ENCODE measurements around the gene VANGL2. TPM values are rescaled to one million over a fixed set of nuclear protein-coding genes. Genes with fewer than 3 reads are reported as not detected.

The VANGL2 gene
- total and polyA plus RNA-seq, 2 of the 4 experiments (the other 2 are of a cell fraction) = 0.36 to 3.6 TPM

DNA sequence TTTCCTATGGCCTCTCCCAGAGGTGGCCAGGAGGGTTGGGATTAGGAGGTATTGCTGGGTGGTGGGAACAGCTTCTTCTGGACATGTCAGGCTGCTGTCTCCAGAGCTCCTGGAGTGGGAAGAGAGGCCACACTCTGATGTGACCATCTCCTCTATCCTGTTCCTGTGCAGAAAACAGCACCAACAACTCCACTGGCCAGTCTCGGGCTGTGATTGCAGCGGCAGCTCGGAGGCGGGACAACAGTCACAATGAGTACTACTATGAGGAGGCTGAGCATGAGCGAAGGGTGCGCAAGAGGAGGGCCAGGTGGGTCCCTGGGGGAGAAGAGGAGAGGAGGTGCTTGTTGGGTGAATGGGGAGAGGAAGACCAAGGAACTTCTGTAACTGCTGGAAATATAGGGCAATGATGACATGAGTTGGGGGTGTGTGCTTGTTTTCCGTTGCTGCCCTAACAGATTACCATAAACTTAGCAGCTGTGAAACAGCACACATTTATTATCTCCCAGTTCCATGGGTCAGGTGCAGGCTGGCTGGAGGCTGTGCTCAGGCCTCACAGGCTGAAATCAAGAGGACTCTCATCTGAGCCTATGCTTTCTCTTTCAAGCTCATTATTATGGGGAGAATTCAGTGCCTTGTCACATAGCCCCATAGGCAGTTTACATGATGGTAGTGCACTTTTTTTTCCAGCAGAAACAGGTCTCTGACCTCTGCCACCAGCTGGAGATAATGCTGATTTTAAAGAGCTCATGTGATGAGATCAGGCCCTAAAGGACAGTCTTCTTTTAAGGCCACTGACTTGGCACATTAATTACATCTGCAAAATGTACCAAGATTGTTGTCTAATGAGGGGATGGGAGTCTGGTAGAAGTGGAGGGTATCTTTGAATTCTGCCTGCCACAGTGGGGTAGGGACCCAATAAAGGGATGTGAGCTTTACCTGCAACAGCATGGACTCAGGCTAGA lies 20.8 kb downstream of the VANGL2 start (continued):
- no peak for TF ChIP-seq MXI1 (IDR thresholded peaks at IDR 0.05; ENCODE audit: borderline replicate concordance, low read depth, low read length)

DNA sequence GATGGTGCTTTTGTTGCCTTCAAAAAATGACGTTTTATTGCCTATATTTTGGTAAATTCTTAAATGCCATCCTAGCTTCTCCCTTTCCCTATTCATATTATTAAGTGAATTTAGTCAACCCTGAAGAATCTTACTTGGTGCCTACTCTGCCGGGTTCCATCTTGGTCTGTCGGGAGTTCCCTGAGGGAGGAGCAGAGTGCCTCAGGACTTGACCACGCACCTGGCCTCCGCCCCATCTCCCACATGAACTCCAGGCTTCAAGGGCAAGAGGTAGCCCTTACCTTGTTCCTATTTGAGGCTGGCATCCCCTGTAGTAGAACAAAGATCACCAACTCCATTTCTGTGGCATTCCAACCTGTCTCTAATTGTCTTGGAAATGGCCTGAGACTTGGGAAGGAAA lies 21.5 kb downstream of the VANGL2 start:
- intact Hi-C loops (cut with micrococcal nuclease) (no loop called here), in situ Hi-C loops (cut with MboI; ENCODE audit: low sequenced_read_pairs) (no loop called here), dilution Hi-C loops (cut with HindIII; ENCODE audit: low sequenced_read_pairs, unreplicated experiment) (no loop called here)
- WGBS, 2 experiments (ENCODE audit: extremely low coverage in 2 of 2, insufficient read length in 1 of 2) = 87% methylated on average over 2 of the region's 5 CpGs; no CpG with 5 or more reads in 1 of the 2 experiments
- Histone ChIP-seq H3K56ac (ENCODE audit: extremely low read depth, insufficient read depth, low read length) (no peak overlapping the region), H4K8ac (ENCODE audit: low read depth in 2 of 2, low read length in 2 of 2) (no peak overlapping the region), H3K14ac (replicated peaks; ENCODE audit: low read depth, low read length) (no peak overlapping the region), H3K36me3 (ENCODE audit: control insufficient read depth, insufficient read depth, low read length) (peaks cover 8% of the 10 kb centered on the region; the same call in 1 of the 2 replicates), H2AK9ac (replicated peaks; ENCODE audit: low read depth, low read length, poor library complexity) (no peak overlapping the region), H3K18ac (ENCODE audit: low read depth, low read length) (no peak overlapping the region), H3K4me3 (ENCODE audit: insufficient read depth, low read depth, low read length) (no peak overlapping the region), H2BK20ac (ENCODE audit: low read depth, low read length) (no peak overlapping the region), H2BK5ac (ENCODE audit: low read depth, low read length, poor library complexity, severe bottlenecking) (no peak overlapping the region), H4K5ac (ENCODE audit: low read depth, low read length) (no peak overlapping the region), H2AFZ (replicated peaks; ENCODE audit: low read length, poor library complexity) (no peak overlapping the region), H2BK15ac (ENCODE audit: low read depth, low read length) (no peak overlapping the region), H4K91ac (ENCODE audit: insufficient read depth, low read depth, low read length) (no peak overlapping the region), H3K27ac (ENCODE audit: insufficient read depth, low read length) (no peak overlapping the region), H3K23ac (ENCODE audit: low read depth, low read length) (no peak overlapping the region), H3K4me2 (ENCODE audit: low read depth, low read length) (no peak overlapping the region), H3K4me1 (ENCODE audit: control insufficient read depth, insufficient read depth, low read length) (no peaks in the 10 kb centered on the region), H4K20me1 (ENCODE audit: insufficient read depth, low read length) (no peaks in the 10 kb centered on the region; the same call in 1 of the 2 replicates), H2AK5ac (ENCODE audit: low read depth, low read length) (no peak overlapping the region), H3K27me3 (ENCODE audit: control insufficient read depth, insufficient read depth, low read length) (no peaks in the 10 kb centered on the region), H3K9me1 (ENCODE audit: insufficient read depth, low read length) (no peaks in the 10 kb centered on the region), H3K9me3 (ENCODE audit: control insufficient read depth, insufficient read depth, low read length) (no peaks in the 10 kb centered on the region), H2BK120ac (ENCODE audit: low read depth, low read length) (no peak overlapping the region), H3K9ac (ENCODE audit: low read depth, low read length) (no peak overlapping the region), H3K79me1 (ENCODE audit: low read depth in 1 of 2, low read length in 2 of 2) (no peaks in the 10 kb centered on the region), H3K4ac (ENCODE audit: low read depth, low read length) (no peak overlapping the region)
- CTCF ChIA-PET = no interaction called here
- DNase-seq = no peak
- no peak for ATAC-seq (ENCODE audit: low read depth)
- BruUV-seq (replicated peaks) = no TSS peak
- TF ChIP-seq RFX5 (IDR thresholded peaks at IDR 0.05; ENCODE audit: low read depth, low read length) = no peak
- TF ChIP-seq POLR2A (IDR thresholded peaks at IDR 0.05; ENCODE audit: low read depth, low read length) = no peak
- no peak for TF ChIP-seq NFE2L2 (IDR thresholded peaks at IDR 0.05; ENCODE audit: low read depth, low read length)
- TF ChIP-seq MAFK (IDR thresholded peaks at IDR 0.05; ENCODE audit: low read depth, low read length) = no peak
- no peak for TF ChIP-seq CEBPB (IDR thresholded peaks at IDR 0.05; ENCODE audit: low read depth, low read length)
- no peak for TF ChIP-seq MAZ (IDR thresholded peaks at IDR 0.05; ENCODE audit: borderline replicate concordance, low read depth, low read length)
- POLR2A ChIA-PET (ENCODE audit: unreplicated experiment) = no interaction called here

All from IMR-90 (cell line).